ENCODE measurements around the gene ZNF175.

GRCh38 chr19:51614789-51615188 is 43.7 kb downstream of the ZNF175 start:
- TF ChIP-seq, protein P1, sequence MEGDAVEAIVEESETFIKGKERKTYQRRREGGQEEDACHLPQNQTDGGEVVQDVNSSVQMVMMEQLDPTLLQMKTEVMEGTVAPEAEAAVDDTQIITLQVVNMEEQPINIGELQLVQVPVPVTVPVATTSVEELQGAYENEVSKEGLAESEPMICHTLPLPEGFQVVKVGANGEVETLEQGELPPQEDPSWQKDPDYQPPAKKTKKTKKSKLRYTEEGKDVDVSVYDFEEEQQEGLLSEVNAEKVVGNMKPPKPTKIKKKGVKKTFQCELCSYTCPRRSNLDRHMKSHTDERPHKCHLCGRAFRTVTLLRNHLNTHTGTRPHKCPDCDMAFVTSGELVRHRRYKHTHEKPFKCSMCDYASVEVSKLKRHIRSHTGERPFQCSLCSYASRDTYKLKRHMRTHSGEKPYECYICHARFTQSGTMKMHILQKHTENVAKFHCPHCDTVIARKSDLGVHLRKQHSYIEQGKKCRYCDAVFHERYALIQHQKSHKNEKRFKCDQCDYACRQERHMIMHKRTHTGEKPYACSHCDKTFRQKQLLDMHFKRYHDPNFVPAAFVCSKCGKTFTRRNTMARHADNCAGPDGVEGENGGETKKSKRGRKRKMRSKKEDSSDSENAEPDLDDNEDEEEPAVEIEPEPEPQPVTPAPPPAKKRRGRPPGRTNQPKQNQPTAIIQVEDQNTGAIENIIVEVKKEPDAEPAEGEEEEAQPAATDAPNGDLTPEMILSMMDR (IDR thresholded peaks at IDR 0.05): no peak
- no peak for TF ChIP-seq POLR2A (IDR thresholded peaks at IDR 0.05)
